ENCODE measurements around the gene PCBD2.

PCBD2 gene

GRCh38 chr5:134965271-134965825 is 60.4 kb downstream of the PCBD2 start:
- no peak for TF ChIP-seq CTCF (conservative IDR thresholded peaks at IDR 0.05)
- TF ChIP-seq ZFX (IDR thresholded peaks at IDR 0.05) = no peak

GRCh38 chr5:134967607-134968006 is 62.7 kb downstream of the PCBD2 start, which contains the start of gene CATSPER3:
CATSPER3 (plus strand) TSS chr5:134967907; CDS start chr5:134967992, 85 bp downstream.
- H3K27ac ChIP-seq = no peak within 1 kb of the TSS
- TF ChIP-seq CTCF (conservative IDR thresholded peaks at IDR 0.05) (no peak), ZFX (IDR thresholded peaks at IDR 0.05) (no peak)

More at GRCh38 chr5:134965271-134965825, 60.4 kb downstream of the PCBD2 start:
- no peak overlapping the region for H3K27ac ChIP-seq

GRCh38 chr5:134968055-134968454 is 63.1 kb downstream of the PCBD2 start:
- no peak for TF ChIP-seq CTCF (conservative IDR thresholded peaks at IDR 0.05)
- no peak for TF ChIP-seq ZFX (IDR thresholded peaks at IDR 0.05)
- no peak overlapping the region for H3K27ac ChIP-seq

GRCh38 chr5:134969166-134969565 is 64.2 kb downstream of the PCBD2 start:
- TF ChIP-seq ZFX (IDR thresholded peaks at IDR 0.05) (no peak), CTCF (conservative IDR thresholded peaks at IDR 0.05) (no peak)
- H3K27ac ChIP-seq = no peak overlapping the region

GRCh38 chr5:134975078-134975715 is 70.3 kb downstream of the PCBD2 start:
- TF ChIP-seq CTCF (conservative IDR thresholded peaks at IDR 0.05) (no peak), ZFX (IDR thresholded peaks at IDR 0.05) (no peak)
- no peak overlapping the region for H3K27ac ChIP-seq

- TF ChIP-seq ZFX (IDR thresholded peaks at IDR 0.05) (no peak), CTCF (conservative IDR thresholded peaks at IDR 0.05) (no peak)
- H3K27ac ChIP-seq = no peak overlapping the region
Observed at GRCh38 chr5:134975843-134976242, 70.9 kb downstream of the PCBD2 start.

- no peak overlapping the region for H3K27ac ChIP-seq
- no peak for TF ChIP-seq ZFX (IDR thresholded peaks at IDR 0.05)
- TF ChIP-seq CTCF (conservative IDR thresholded peaks at IDR 0.05) = no peak
Observed at GRCh38 chr5:134976841-134977240, 71.9 kb downstream of the PCBD2 start.
